Measurements from ENCODE around the gene ZHX3. TPM values are rescaled to one million over a fixed set of nuclear protein-coding genes. Genes with fewer than 3 reads are reported as not detected.
A peak's percentile ranks its signal among the peaks of the same experiment; 100 is the strongest.

The ZHX3 gene
- total RNA-seq, 4 donors from 2014 or later, result 20.1 to 30.0 (median 25.9) TPM

GRCh38 chr20:41349943-41350342 is 32.4 kb upstream of the ZHX3 start:
- TF ChIP-seq CTCF (IDR thresholded peaks at IDR 0.05 in 4 of 5, conservative IDR thresholded peaks at IDR 0.05 in 1 of 5) (no peak), POLR2A (IDR thresholded peaks at IDR 0.05) (no peak)
- H3K36me3 ChIP-seq, result no peaks in the 10 kb centered on the region
- H3K27ac ChIP-seq, result no peak overlapping the region
- ATAC-seq (no peak), DNase-seq (no peak)
- in situ Hi-C loops (cut with MboI; ENCODE audit: low sequenced_read_pairs in 4 of 4), result loop anchor here in 3 of 4 donors (10.0 to 25.0 kb wide), 2 partner anchors 345 to 363 kb away; no protein-coding TSS in a partner anchor
- peaks cover 15 to 21% of the 10 kb centered on the region in 2 donors for H3K4me1 ChIP-seq
- intact Hi-C loops (cut with DNase I; ENCODE audit: low total_unique reads), result no loop called here
- no peak overlapping the region for H3K4me3 ChIP-seq
- H3K9me3 ChIP-seq, result no peaks in the 10 kb centered on the region
- H3K27me3 ChIP-seq, result no peaks in the 10 kb centered on the region

- no peak overlapping the region for H3K27ac ChIP-seq
- intact Hi-C loops (cut with DNase I; ENCODE audit: low total_unique reads), result no loop called here
- in situ Hi-C loops (cut with MboI; ENCODE audit: low sequenced_read_pairs in 4 of 4), result loop anchor here in 3 of 4 donors (10.0 to 25.0 kb wide), 2 partner anchors 346 to 362 kb away; no protein-coding TSS in a partner anchor
- H3K4me3 ChIP-seq, result no peak overlapping the region
- ATAC-seq, result peak; percentile 72 to 83
- DNase-seq, result no peak
- H3K4me1 ChIP-seq, result peaks cover 15 to 21% of the 10 kb centered on the region in 2 donors
- H3K36me3 ChIP-seq, result no peaks in the 10 kb centered on the region
- H3K9me3 ChIP-seq, result no peaks in the 10 kb centered on the region
- no peaks in the 10 kb centered on the region for H3K27me3 ChIP-seq
- no peak for TF ChIP-seq POLR2A (IDR thresholded peaks at IDR 0.05)
- TF ChIP-seq CTCF (IDR thresholded peaks at IDR 0.05 in 4 of 5, conservative IDR thresholded peaks at IDR 0.05 in 1 of 5), result no peak
Observed at GRCh38 chr20:41349266-41349665, 31.7 kb upstream of the ZHX3 start.

- intact Hi-C loops (cut with DNase I; ENCODE audit: low total_unique reads) (no loop called here), in situ Hi-C loops (cut with MboI; ENCODE audit: low sequenced_read_pairs in 4 of 4) (loop anchor here in 3 of 4 donors (10.0 to 25.0 kb wide), 2 partner anchors 346 to 361 kb away; no protein-coding TSS in a partner anchor)
- ATAC-seq (peak; percentile 10 to 42), DNase-seq (peak in 1 of 2 donors; percentile 54)
- H3K4me3 ChIP-seq, result no peak overlapping the region
- peaks cover 15 to 21% of the 10 kb centered on the region in 2 donors for H3K4me1 ChIP-seq
- no peaks in the 10 kb centered on the region for H3K36me3 ChIP-seq
- no peak for TF ChIP-seq CTCF (IDR thresholded peaks at IDR 0.05 in 4 of 5, conservative IDR thresholded peaks at IDR 0.05 in 1 of 5)
- no peak for TF ChIP-seq POLR2A (IDR thresholded peaks at IDR 0.05)
- H3K9me3 ChIP-seq, result no peaks in the 10 kb centered on the region
- no peaks in the 10 kb centered on the region for H3K27me3 ChIP-seq
- peak overlapping the region in 1 of 4 donors; percentile 41 for H3K27ac ChIP-seq
Observed at GRCh38 chr20:41348430-41349172, 31.1 kb upstream of the ZHX3 start.

- in situ Hi-C loops (cut with MboI; ENCODE audit: low sequenced_read_pairs in 4 of 4) (loop anchor here in 3 of 4 donors (10.0 to 25.0 kb wide), 2 partner anchors 347 to 360 kb away; no protein-coding TSS in a partner anchor), intact Hi-C loops (cut with DNase I; ENCODE audit: low total_unique reads) (no loop called here)
- Histone ChIP-seq H3K27me3 (no peaks in the 10 kb centered on the region), H3K4me3 (no peak overlapping the region), H3K36me3 (no peaks in the 10 kb centered on the region), H3K27ac (no peak overlapping the region), H3K9me3 (no peaks in the 10 kb centered on the region), H3K4me1 (peaks cover 15 to 21% of the 10 kb centered on the region in 2 donors)
- DNase-seq (no peak), ATAC-seq (no peak)
- TF ChIP-seq POLR2A (IDR thresholded peaks at IDR 0.05) (no peak), CTCF (IDR thresholded peaks at IDR 0.05 in 4 of 5, conservative IDR thresholded peaks at IDR 0.05 in 1 of 5) (no peak)
Observed at GRCh38 chr20:41347523-41348429, 30.2 kb upstream of the ZHX3 start.
